Thoracic aorta (tissue), 2 donors: Measurements from ENCODE around the gene CNTN4. TPM values are rescaled to one million over a fixed set of nuclear protein-coding genes. Genes with fewer than 3 reads are reported as not detected.

ENCODE experiments used
- ATAC-seq: fragments of 150-250 bp; one replicate; pipeline ENCODE4 v1.8.0; 2017; ENCODE audit warnings: low read depth; ENCODE audit not compliant: insufficient number of reproducible peaks, low FRiP score
- DNase-seq: peaks from one replicate; pipeline ENCODE4 v3.0.0-alpha.2; 2020; ENCODE audit warnings: low spot score
- H3K27ac ChIP-seq, 2 donors: fragments of 200-600 bp; sonication (generic); 1 replicate in 1 of 2; 2 replicates in 1 of 2; pipeline ENCODE4 v1.5.1; 2016; ENCODE audit warnings: mild to moderate bottlenecking in 2 of 2, moderate library complexity in 2 of 2
- H3K27me3 ChIP-seq: fragments of 200-600 bp; sonication (generic); replicated peaks from 2 replicates; pipeline ENCODE4 v1.6.0; 2016; ENCODE audit warnings: mild to moderate bottlenecking; ENCODE audit not compliant: insufficient read depth
- H3K36me3 ChIP-seq: fragments of 200-600 bp; sonication (generic); one replicate; pipeline ENCODE4 v1.5.1; 2016
- H3K4me1 ChIP-seq, 2 donors: fragments of 200-600 bp; sonication (generic); 1 replicate in 1 of 2; 2 replicates in 1 of 2; pipeline versions ENCODE4 v1.5.1 to v1.6.0; 2016; ENCODE audit warnings: low read depth in 2 of 2, mild to moderate bottlenecking in 1 of 2; ENCODE audit not compliant: control insufficient read depth in 1 of 2
- H3K4me3 ChIP-seq: fragments of 200-600 bp; sonication (generic); 2 replicates; pipeline ENCODE4 v1.5.1; 2016; ENCODE audit warnings: mild to moderate bottlenecking
- H3K9me3 ChIP-seq: fragments of 200-600 bp; sonication (generic); 2 replicates; pipeline ENCODE4 v1.5.1; 2016
- CTCF ChIP-seq: fragments of 200-600 bp; sonication (generic); IDR thresholded peaks from one replicate; pipeline ENCODE4 v1.5.1; 2019; ENCODE audit warnings: antibody characterized with exemption
- total RNA-seq, 2 donors: library from RNA; depleted of rRNA; stranded (reverse); fragments of >200 nt; gene quantifications; one replicate each; pipeline versions ENCODE4 v1.1.0 to v1.2.3, GENCODE V29; 2016

The CNTN4 gene
- total RNA-seq, 2 donors from 2014 or later: 103 to 116 TPM

GRCh38 chr3:2354702-2355101, 256.0 kb downstream of the CNTN4 start:
- DNase-seq (no peak), ATAC-seq (peak; percentile 85)
- H3K36me3 ChIP-seq: no peaks in the 10 kb centered on the region
- no peaks in the 10 kb centered on the region for H3K27me3 ChIP-seq
- H3K4me1 ChIP-seq: peaks cover 10 to 12% of the 10 kb centered on the region in 2 donors
- no peak overlapping the region for H3K4me3 ChIP-seq
- peak overlapping the region in 1 of 2 donors; percentile 19 for H3K27ac ChIP-seq
- H3K9me3 ChIP-seq: no peaks in the 10 kb centered on the region
- TF ChIP-seq CTCF: peak; percentile 17

- Histone ChIP-seq H3K27ac (no peak overlapping the region), H3K27me3 (no peaks in the 10 kb centered on the region), H3K36me3 (no peaks in the 10 kb centered on the region), H3K4me3 (no peak overlapping the region), H3K9me3 (no peaks in the 10 kb centered on the region), H3K4me1 (peaks cover 10 to 12% of the 10 kb centered on the region in 2 donors)
- ATAC-seq: no peak
- no peak for DNase-seq
- no peak for TF ChIP-seq CTCF
These were observed 257.8 kb downstream of the CNTN4 start for GRCh38 chr3:2356298-2356950.

GRCh38 chr3:2360815-2361214, 262.1 kb downstream of the CNTN4 start:
- ATAC-seq (no peak), DNase-seq (no peak)
- H3K36me3 ChIP-seq: no peaks in the 10 kb centered on the region
- H3K4me1 ChIP-seq: peaks cover 0 to 3% of the 10 kb centered on the region in 2 donors
- no peak overlapping the region for H3K27ac ChIP-seq
- no peaks in the 10 kb centered on the region for H3K27me3 ChIP-seq
- no peak overlapping the region for H3K4me3 ChIP-seq
- no peak for TF ChIP-seq CTCF
- no peaks in the 10 kb centered on the region for H3K9me3 ChIP-seq

GRCh38 chr3:2362122-2362521, 263.5 kb downstream of the CNTN4 start:
- Histone ChIP-seq H3K27me3 (no peaks in the 10 kb centered on the region), H3K4me1 (no peaks in the 10 kb centered on the region)
- no peak for TF ChIP-seq CTCF

GRCh38 chr3:2363854-2364253, 265.2 kb downstream of the CNTN4 start:
- no peak overlapping the region for H3K27ac ChIP-seq
- no peaks in the 10 kb centered on the region for H3K9me3 ChIP-seq
- no peak for TF ChIP-seq CTCF
- no peak for ATAC-seq
- H3K27me3 ChIP-seq: no peaks in the 10 kb centered on the region
- no peak overlapping the region for H3K4me3 ChIP-seq
- no peak for DNase-seq
- no peaks in the 10 kb centered on the region for H3K4me1 ChIP-seq
- H3K36me3 ChIP-seq: no peaks in the 10 kb centered on the region

More at GRCh38 chr3:2362122-2362521, 263.5 kb downstream of the CNTN4 start:
- no peak overlapping the region for H3K27ac ChIP-seq
- DNase-seq: no peak
- ATAC-seq: no peak
- H3K9me3 ChIP-seq: no peaks in the 10 kb centered on the region
- H3K4me3 ChIP-seq: no peak overlapping the region
- no peaks in the 10 kb centered on the region for H3K36me3 ChIP-seq
